HepG2 (cell line): Measurements from ENCODE around the gene SYNJ2.

Experiments used
- BHLHE40 ChIP-seq: IDR thresholded peaks from 2 replicates; pipeline ENCODE4 v1.6.1; 2011; ENCODE audit warnings: low read length, improper control_type of control experiment
- FOSL1 ChIP-seq: sonication (generic); formaldehyde crosslinking; IDR thresholded peaks from 2 replicates; pipeline ENCODE4 v1.9.0; 2021; ENCODE audit warnings: missing genetic modification reagents, borderline replicate concordance
- IRX3 ChIP-seq: sonication (generic); formaldehyde crosslinking; IDR thresholded peaks from 2 replicates; pipeline ENCODE4 v1.8.1; 2023; ENCODE audit warnings: mild to moderate bottlenecking, low read depth, missing genetic modification reagents, borderline replicate concordance
- KDM1A ChIP-seq: IDR thresholded peaks from 2 replicates; pipeline ENCODE4 v1.6.1; 2016; ENCODE audit warnings: missing compliant biosample characterization
- KLF16 ChIP-seq, 2 experiments: sonication (generic) in 1 of 2; formaldehyde crosslinking in 1 of 2; IDR thresholded peaks; 2 replicates each; pipeline versions ENCODE4 v1.6.1 to v1.8.0; 2016 to 2023; ENCODE audit warnings: missing genetic modification reagents in 2 of 2, missing compliant biosample characterization in 1 of 2
- MAFK ChIP-seq, 2 experiments: IDR thresholded peaks in 1 of 2; conservative IDR thresholded peaks in 1 of 2; 2 replicates each; pipeline ENCODE4 v1.6.1; 2011; ENCODE audit warnings: improper control_type of control experiment in 2 of 2, low read length in 2 of 2
- MTF1 ChIP-seq: sonication (generic); formaldehyde crosslinking; IDR thresholded peaks from 2 replicates; pipeline ENCODE4 v1.5.0; 2020; ENCODE audit warnings: missing genetic modification reagents
- TAF15 ChIP-seq: fragments of 200-400 bp; formaldehyde crosslinking; IDR thresholded peaks from one replicate; pipeline ENCODE4 v1.6.1; 2018; ENCODE audit warnings: mild to moderate bottlenecking, low read depth, low read length; ENCODE audit not compliant: poor library complexity, severe bottlenecking
- TCF7 ChIP-seq: sonication (generic); IDR thresholded peaks from 2 replicates; pipeline ENCODE4 v1.6.1; 2016; ENCODE audit warnings: antibody characterized with exemption, low read depth
- ZBTB7A ChIP-seq: sonication (generic); formaldehyde crosslinking; IDR thresholded peaks from 2 replicates; pipeline ENCODE4 v1.8.0; 2022; ENCODE audit warnings: mild to moderate bottlenecking, missing genetic modification reagents
- TF ChIP-seq, protein P1 (sequence below): sonication (generic); formaldehyde crosslinking; IDR thresholded peaks from 2 replicates; pipeline ENCODE4 v1.4.0; 2020; ENCODE audit warnings: missing genetic modification reagents, borderline replicate concordance
- TF ChIP-seq, protein P2 (sequence below): IDR thresholded peaks from 2 replicates; pipeline ENCODE4 v1.6.1; 2012; ENCODE audit warnings: inconsistent platforms
- TF ChIP-seq, protein P3 (sequence below): sonication (generic); formaldehyde crosslinking; IDR thresholded peaks from 2 replicates; pipeline ENCODE4 v1.5.0; 2020; ENCODE audit warnings: mild to moderate bottlenecking, missing genetic modification reagents, moderate library complexity
- TF ChIP-seq, protein P4 (sequence below): sonication (generic); formaldehyde crosslinking; IDR thresholded peaks from 2 replicates; pipeline ENCODE4 v1.4.0; 2020; ENCODE audit warnings: missing genetic modification reagents

DNA sequence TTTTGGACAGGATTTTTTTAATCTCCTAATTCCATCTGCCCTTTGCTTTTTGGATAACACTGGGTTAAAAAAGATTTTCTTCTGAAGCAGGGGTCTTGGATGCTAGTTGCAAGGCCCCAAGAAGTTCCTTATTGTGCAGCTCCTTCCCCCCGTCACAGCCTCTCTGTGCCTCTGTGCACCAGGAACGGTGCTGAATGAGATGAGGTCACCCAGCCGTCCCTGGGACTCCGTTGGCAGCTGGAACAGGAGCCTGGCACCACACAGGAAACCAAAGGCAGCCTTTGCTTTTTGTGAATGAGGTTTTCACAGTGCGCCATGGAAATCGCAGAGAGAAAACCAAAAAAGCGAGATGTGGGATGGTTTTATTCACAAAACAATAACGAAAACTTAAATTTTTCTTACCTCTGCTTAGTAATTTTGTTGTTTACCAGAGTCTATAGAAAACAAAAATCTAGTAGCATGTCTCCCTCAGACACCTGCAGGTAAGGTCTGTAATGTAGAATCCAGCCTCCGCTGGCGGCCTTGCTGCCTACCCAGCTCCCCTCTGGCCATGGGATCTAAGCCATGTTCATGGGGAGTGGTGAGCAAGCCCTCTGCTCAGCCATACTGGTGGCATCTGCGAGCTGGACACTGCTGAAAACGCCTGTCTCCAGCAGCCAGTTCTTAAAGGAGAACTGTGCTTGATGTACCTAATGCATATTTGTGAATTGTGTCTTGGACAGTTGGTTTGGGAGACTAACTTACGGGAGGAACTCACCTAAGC, 40.4 kb upstream of the SYNJ2 start:
- TF ChIP-seq, protein P1, sequence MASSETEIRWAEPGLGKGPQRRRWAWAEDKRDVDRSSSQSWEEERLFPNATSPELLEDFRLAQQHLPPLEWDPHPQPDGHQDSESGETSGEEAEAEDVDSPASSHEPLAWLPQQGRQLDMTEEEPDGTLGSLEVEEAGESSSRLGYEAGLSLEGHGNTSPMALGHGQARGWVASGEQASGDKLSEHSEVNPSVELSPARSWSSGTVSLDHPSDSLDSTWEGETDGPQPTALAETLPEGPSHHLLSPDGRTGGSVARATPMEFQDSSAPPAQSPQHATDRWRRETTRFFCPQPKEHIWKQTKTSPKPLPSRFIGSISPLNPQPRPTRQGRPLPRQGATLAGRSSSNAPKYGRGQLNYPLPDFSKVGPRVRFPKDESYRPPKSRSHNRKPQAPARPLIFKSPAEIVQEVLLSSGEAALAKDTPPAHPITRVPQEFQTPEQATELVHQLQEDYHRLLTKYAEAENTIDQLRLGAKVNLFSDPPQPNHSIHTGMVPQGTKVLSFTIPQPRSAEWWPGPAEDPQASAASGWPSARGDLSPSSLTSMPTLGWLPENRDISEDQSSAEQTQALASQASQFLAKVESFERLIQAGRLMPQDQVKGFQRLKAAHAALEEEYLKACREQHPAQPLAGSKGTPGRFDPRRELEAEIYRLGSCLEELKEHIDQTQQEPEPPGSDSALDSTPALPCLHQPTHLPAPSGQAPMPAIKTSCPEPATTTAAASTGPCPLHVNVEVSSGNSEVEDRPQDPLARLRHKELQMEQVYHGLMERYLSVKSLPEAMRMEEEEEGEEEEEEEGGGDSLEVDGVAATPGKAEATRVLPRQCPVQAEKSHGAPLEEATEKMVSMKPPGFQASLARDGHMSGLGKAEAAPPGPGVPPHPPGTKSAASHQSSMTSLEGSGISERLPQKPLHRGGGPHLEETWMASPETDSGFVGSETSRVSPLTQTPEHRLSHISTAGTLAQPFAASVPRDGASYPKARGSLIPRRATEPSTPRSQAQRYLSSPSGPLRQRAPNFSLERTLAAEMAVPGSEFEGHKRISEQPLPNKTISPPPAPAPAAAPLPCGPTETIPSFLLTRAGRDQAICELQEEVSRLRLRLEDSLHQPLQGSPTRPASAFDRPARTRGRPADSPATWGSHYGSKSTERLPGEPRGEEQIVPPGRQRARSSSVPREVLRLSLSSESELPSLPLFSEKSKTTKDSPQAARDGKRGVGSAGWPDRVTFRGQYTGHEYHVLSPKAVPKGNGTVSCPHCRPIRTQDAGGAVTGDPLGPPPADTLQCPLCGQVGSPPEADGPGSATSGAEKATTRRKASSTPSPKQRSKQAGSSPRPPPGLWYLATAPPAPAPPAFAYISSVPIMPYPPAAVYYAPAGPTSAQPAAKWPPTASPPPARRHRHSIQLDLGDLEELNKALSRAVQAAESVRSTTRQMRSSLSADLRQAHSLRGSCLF (CRISPR knock-in tag) = no peak
- TF ChIP-seq KLF16 (CRISPR knock-in tag; IDR thresholded peaks at IDR 0.05) = no peak
- no peak for TF ChIP-seq MAFK (conservative IDR thresholded peaks at IDR 0.05 in 1 of 2, IDR thresholded peaks at IDR 0.05 in 1 of 2; ENCODE audit: low read length in 2 of 2)
- TF ChIP-seq IRX3 (CRISPR knock-in tag) = no peak
- TF ChIP-seq FOSL1 (CRISPR knock-in tag) = no peak
- TF ChIP-seq BHLHE40 = no peak
- no peak for TF ChIP-seq ZBTB7A
- no peak for TF ChIP-seq TCF7
- TF ChIP-seq KDM1A (CRISPR knock-in tag) = no peak
- no peak for TF ChIP-seq TAF15
- TF ChIP-seq, protein P2, sequence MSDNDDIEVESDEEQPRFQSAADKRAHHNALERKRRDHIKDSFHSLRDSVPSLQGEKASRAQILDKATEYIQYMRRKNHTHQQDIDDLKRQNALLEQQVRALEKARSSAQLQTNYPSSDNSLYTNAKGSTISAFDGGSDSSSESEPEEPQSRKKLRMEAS = no peak
- TF ChIP-seq, protein P3, sequence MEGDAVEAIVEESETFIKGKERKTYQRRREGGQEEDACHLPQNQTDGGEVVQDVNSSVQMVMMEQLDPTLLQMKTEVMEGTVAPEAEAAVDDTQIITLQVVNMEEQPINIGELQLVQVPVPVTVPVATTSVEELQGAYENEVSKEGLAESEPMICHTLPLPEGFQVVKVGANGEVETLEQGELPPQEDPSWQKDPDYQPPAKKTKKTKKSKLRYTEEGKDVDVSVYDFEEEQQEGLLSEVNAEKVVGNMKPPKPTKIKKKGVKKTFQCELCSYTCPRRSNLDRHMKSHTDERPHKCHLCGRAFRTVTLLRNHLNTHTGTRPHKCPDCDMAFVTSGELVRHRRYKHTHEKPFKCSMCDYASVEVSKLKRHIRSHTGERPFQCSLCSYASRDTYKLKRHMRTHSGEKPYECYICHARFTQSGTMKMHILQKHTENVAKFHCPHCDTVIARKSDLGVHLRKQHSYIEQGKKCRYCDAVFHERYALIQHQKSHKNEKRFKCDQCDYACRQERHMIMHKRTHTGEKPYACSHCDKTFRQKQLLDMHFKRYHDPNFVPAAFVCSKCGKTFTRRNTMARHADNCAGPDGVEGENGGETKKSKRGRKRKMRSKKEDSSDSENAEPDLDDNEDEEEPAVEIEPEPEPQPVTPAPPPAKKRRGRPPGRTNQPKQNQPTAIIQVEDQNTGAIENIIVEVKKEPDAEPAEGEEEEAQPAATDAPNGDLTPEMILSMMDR = no peak
- TF ChIP-seq, protein P4, sequence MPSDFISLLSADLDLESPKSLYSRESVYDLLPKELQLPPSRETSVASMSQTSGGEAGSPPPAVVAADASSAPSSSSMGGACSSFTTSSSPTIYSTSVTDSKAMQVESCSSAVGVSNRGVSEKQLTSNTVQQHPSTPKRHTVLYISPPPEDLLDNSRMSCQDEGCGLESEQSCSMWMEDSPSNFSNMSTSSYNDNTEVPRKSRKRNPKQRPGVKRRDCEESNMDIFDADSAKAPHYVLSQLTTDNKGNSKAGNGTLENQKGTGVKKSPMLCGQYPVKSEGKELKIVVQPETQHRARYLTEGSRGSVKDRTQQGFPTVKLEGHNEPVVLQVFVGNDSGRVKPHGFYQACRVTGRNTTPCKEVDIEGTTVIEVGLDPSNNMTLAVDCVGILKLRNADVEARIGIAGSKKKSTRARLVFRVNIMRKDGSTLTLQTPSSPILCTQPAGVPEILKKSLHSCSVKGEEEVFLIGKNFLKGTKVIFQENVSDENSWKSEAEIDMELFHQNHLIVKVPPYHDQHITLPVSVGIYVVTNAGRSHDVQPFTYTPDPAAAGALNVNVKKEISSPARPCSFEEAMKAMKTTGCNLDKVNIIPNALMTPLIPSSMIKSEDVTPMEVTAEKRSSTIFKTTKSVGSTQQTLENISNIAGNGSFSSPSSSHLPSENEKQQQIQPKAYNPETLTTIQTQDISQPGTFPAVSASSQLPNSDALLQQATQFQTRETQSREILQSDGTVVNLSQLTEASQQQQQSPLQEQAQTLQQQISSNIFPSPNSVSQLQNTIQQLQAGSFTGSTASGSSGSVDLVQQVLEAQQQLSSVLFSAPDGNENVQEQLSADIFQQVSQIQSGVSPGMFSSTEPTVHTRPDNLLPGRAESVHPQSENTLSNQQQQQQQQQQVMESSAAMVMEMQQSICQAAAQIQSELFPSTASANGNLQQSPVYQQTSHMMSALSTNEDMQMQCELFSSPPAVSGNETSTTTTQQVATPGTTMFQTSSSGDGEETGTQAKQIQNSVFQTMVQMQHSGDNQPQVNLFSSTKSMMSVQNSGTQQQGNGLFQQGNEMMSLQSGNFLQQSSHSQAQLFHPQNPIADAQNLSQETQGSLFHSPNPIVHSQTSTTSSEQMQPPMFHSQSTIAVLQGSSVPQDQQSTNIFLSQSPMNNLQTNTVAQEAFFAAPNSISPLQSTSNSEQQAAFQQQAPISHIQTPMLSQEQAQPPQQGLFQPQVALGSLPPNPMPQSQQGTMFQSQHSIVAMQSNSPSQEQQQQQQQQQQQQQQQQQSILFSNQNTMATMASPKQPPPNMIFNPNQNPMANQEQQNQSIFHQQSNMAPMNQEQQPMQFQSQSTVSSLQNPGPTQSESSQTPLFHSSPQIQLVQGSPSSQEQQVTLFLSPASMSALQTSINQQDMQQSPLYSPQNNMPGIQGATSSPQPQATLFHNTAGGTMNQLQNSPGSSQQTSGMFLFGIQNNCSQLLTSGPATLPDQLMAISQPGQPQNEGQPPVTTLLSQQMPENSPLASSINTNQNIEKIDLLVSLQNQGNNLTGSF = no peak
- TF ChIP-seq MTF1 (CRISPR knock-in tag) = no peak
